ENCODE data around the gene FRG2B.
"Not testable (repeated sequence)": the region's sequence is repeated elsewhere in the genome, so short reads cannot be mapped to it uniquely, and the experiment has no call there.

The FRG2B gene

DNA sequence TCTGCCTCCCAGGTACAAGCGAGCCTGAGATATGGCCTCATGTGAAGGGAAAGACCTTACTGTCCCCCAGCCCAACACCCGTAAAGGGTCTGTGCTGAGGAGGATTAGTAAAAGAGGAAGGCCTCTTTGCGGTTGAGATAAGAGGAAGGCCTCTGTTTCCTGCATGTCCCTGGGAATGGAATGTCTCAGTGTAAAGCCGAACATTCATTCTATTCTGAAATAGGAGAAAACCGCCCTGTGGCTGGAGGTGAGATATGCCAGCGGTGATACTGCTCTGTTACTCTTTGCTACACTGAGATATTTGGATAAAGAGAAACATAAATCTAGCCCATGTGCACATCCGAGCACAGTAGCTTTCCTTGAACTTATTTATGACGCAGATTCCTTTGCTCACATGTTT lies 26.7 kb downstream of the FRG2B start:
- not testable (repeated sequence) for DNase-seq (ENCODE audit: low read depth in 2 of 2)

DNA sequence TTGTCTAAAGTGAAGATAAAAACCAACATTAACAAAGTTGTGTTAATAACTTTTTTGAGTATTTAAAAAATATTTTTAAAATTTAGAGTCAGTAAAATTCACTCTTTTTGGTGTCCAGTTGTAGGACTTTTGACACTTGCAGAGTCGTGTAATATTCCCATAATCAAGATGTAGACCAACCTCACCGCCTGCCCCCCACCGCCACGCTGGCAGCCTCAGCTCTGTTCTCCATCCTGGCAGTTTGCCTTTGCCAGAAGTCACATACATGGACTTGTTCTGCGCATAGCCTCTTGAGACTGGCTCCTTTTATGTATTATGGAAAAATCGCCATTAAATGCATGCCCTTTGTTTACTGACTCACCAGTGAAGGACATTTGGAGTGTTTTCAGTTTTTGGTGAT lies 33.9 kb downstream of the FRG2B start:
- no peak for DNase-seq (ENCODE audit: low read depth in 2 of 2)

GRCh38 chr10:133590970-133591359 lies 35.6 kb downstream of the FRG2B start:
- DNase-seq (ENCODE audit: low read depth in 2 of 2): no peak

DNA sequence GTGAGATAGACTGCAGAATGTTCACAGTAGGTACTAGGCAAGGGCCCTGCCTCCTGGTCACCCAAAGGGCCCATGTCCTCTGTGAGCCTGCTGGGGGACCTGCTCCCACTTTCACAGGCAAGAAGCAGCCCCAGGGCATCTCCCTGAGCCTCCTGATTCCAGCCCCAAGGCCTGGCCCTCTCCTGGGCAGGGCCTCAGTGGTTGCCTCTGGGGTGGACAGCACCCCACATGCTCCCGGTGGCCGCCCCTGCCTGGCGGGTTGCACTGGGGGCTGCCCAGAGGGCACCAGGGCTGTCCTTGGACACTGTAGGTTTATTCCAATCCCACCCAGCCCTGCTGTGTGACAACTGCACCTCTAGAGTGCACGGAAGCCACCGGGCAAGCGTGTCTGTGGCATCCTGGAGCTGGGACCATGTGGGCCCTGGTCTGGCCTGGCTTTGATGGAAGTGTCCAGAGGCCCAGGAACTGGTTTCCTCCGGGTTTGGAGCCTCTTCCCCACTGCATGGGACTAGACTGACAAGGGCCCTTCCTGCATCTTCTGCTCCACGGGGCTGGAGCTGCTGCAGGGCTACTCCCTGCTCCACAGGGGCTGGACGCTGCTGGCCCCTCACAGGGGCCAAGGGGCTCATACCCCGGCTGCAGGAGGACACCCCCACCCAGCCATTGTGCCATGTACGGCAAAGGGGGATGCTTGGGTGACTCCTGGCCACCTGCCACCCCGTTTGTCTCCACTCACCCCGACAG lies 36.2 kb downstream of the FRG2B start:
- no peak for DNase-seq (ENCODE audit: low read depth in 2 of 2)

DNA sequence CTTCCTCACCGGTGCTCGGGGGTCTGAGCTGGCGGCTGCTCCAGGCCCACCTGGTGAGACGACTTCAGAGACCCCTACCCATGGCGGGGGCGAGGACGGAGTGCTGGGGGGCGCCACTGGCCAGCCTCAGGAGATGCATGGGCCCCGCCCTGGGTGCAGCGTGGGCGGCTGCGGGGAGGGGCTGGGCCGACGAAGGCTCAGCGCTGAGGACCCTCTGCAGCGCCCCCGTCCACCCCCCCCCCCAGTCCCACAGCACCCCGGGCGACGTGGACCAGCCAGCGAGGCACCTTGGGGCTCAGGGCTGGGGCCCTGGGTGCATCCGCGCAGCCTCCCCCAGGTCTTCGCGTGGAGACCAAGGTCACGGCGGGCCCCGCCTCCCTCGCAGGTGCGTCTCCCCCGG lies 49.6 kb downstream of the FRG2B start:
- not testable (repeated sequence) for DNase-seq (ENCODE audit: low read depth in 2 of 2)

Data from stimulated activated CD4-positive, alpha-beta T cell treated with anti-CD3 and anti-CD28 coated beads, Interleukin-4, amount 100 ng/mL, for 48 hours (primary cell).